Esophagus squamous epithelium (tissue), 4 donors: Measurements from ENCODE around the gene C1RL.

ENCODE experiments used
- CTCF ChIP-seq, 6 experiments: fragments of 450-650 bp in 4 of 6; fragments of 200-600 bp in 2 of 6; sonication (generic) in 2 of 6; IDR thresholded peaks; one replicate each; pipeline ENCODE4 v1.5.1; 2016 to 2019; ENCODE audit warnings: antibody characterized with exemption in 6 of 6, mild to moderate bottlenecking in 4 of 6, moderate library complexity in 4 of 6
- POLR2A ChIP-seq, 4 donors: fragments of 450-650 bp; IDR thresholded peaks; one replicate each; pipeline ENCODE4 v1.6.1; 2017; ENCODE audit warnings: antibody characterized with exemption in 4 of 4, mild to moderate bottlenecking in 4 of 4, moderate library complexity in 3 of 4

- TF ChIP-seq CTCF (IDR thresholded peaks at IDR 0.05), result no peak
- TF ChIP-seq POLR2A (IDR thresholded peaks at IDR 0.05), result no peak
Observed at GRCh38 chr12:7112041-7112440, 3.0 kb upstream of the C1RL start.
